ENCODE measurements around the gene GAL3ST3.
"Not testable (repeated sequence)": the region's sequence is repeated elsewhere in the genome, so short reads cannot be mapped to it uniquely, and the experiment has no call there.

GAL3ST3 gene

GRCh38 chr11:66012946-66013761 is 35.8 kb downstream of the GAL3ST3 start:
- peak; percentile 90 to 91 (median 90) for DNase-seq

GRCh38 chr11:66012371-66012945 is 36.5 kb downstream of the GAL3ST3 start:
- DNase-seq, result no peak

GRCh38 chr11:66011785-66012303 is 37.1 kb downstream of the GAL3ST3 start, which contains the start of gene CST6:
Gene CST6, plus strand, starts transcription at chr11:66012008. Its CDS starts 37 bp downstream, at chr11:66012045.
- DNase-seq, result no peak

- DNase-seq, result peak in 1 of 3 donors; percentile 18
Measured at GRCh38 chr11:66011239-66011784, 37.6 kb downstream of the GAL3ST3 start.

- DNase-seq, result not testable (repeated sequence)
Measured at GRCh38 chr11:66010036-66010435, 38.9 kb downstream of the GAL3ST3 start.

- DNase-seq, result peak; percentile 29 to 37 (median 37)
Measured at GRCh38 chr11:66008468-66009101, 40.4 kb downstream of the GAL3ST3 start.

GRCh38 chr11:66008095-66008467 is 40.9 kb downstream of the GAL3ST3 start:
- DNase-seq, result no peak

- DNase-seq, result no peak
Measured at GRCh38 chr11:66007201-66007634, 41.7 kb downstream of the GAL3ST3 start.

GRCh38 chr11:66006891-66007176 is 42.1 kb downstream of the GAL3ST3 start:
- no peak for DNase-seq

- DNase-seq, result no peak
Measured at GRCh38 chr11:66006134-66006890, 42.6 kb downstream of the GAL3ST3 start.

- DNase-seq, result no peak
Measured at GRCh38 chr11:66004186-66004585, 44.8 kb downstream of the GAL3ST3 start.

- no peak for DNase-seq
Measured at GRCh38 chr11:66003291-66003690, 45.7 kb downstream of the GAL3ST3 start.

GRCh38 chr11:66002648-66003225 is 46.2 kb downstream of the GAL3ST3 start:
- peak in 1 of 3 donors; percentile 86 for DNase-seq

- DNase-seq, result peak; percentile 96 to 98 (median 96)
Measured at GRCh38 chr11:66001942-66002647, 46.9 kb downstream of the GAL3ST3 start, which contains the start of the genes BANF1 and EIF1AD. Gene BANF1, plus strand, starts transcription at chr11:66002503. Its CDS starts 748 bp downstream, at chr11:66003251. Gene EIF1AD, minus strand, starts transcription at chr11:66002157. Its CDS starts 1,768 bp downstream, at chr11:66000389.

- DNase-seq, result no peak
Measured at GRCh38 chr11:65997286-65997685, 51.7 kb downstream of the GAL3ST3 start.

- DNase-seq, result no peak
Measured at GRCh38 chr11:65992056-65992455, 56.9 kb downstream of the GAL3ST3 start.
